HG03045 (cell line): ENCODE results near the gene EXOC6.

Experiments
- ATAC-seq: cut with Tn5 transposase; IDR thresholded peaks from one replicate; pipeline ENCODE4 v1.9.1; 2021; ENCODE audit warnings: mild to moderate bottlenecking, moderate library complexity; ENCODE audit not compliant: unreplicated experiment

EXOC6 gene

DNA sequence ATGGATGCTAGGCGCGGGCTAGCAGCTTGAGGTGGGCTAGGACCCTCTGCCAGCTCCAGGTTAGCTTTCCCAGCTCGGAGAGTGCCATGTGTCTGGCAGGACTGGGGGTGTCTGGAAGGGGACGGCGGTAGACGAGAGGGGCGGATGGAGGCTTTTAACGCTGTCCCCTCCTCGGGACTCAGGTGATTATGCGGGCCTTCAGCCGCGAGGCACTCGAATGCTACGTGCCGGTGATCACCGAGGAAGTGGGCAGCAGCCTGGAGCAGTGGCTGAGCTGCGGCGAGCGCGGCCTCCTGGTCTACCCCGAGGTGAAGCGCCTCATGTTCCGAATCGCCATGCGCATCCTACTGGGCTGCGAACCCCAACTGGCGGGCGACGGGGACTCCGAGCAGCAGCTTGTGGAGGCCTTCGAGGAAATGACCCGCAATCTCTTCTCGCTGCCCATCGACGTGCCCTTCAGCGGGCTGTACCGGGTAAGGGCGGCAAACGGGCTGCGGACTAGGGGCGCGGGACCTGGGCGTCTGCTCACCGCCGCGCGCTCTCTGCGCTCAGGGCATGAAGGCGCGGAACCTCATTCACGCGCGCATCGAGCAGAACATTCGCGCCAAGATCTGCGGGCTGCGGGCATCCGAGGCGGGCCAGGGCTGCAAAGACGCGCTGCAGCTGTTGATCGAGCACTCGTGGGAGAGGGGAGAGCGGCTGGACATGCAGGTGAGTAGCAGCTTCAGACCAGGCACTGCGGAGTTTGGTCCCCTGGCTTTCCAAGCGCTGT is 226.5 kb downstream of the EXOC6 start:
- no peak for ATAC-seq

DNA sequence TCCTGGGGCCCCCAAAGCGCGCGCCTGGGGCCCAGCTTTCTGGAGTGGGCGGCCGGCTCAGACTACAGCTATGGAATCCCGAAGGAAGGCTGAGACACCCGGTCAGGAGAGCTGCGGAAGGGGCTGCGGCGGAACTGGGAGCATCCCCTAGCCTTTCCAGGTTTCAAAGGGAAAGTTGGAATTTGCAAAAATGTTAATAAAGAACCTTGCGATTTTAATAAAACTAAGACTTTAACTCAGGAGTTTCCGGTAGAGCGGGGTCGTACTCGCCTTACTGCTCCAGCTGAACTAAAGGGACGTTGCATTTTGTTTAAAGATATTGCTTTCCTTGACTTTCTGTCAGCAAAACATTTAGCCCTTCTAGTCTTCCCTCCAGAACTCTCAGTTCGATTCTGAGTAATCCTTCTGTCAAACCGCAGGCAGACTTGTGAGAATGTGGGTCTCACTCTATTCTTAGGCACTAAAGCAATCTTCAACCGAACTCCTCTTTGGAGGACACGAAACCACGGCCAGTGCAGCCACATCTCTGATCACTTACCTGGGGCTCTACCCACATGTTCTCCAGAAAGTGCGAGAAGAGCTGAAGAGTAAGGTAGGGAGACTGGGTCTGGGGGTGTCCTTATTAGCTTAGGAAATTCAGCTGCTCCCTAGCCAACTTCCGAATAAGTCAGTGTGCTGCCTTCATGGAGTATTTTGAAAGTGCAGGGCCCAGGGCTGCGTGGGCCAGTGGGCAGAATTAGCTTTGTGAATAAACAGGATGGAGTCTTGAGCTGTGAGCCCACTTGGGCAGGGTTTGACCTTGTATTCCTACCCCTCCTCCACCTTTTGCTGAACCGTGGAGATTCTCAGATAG is 227.3 kb downstream of the EXOC6 start:
- no peak for ATAC-seq

- ATAC-seq, result no peak
Measured at GRCh38 chr10:93076871-93077270, 228.6 kb downstream of the EXOC6 start.

DNA sequence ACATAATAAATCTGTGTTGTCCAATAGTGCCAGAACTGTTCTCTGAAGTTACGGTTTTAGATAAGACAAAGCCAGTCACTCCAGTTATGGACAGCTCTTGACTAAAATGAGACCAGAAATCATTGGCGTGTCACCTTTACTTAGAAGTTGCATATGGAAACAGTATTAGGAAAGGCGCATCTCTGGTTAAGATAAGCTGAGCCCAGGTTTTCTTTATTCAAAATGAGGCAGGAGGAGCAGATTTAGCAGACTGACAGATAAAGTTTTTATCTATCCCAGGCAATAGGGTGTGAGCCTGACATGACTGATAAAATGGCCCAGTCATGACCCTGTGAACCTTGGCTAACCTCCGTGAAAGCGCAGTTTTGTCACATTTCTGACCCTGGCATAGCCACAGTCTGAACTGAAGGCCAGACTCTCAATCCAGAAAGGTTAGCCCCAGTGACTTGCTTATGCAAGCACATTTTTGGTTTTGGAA is 229.6 kb downstream of the EXOC6 start:
- no peak for ATAC-seq

DNA sequence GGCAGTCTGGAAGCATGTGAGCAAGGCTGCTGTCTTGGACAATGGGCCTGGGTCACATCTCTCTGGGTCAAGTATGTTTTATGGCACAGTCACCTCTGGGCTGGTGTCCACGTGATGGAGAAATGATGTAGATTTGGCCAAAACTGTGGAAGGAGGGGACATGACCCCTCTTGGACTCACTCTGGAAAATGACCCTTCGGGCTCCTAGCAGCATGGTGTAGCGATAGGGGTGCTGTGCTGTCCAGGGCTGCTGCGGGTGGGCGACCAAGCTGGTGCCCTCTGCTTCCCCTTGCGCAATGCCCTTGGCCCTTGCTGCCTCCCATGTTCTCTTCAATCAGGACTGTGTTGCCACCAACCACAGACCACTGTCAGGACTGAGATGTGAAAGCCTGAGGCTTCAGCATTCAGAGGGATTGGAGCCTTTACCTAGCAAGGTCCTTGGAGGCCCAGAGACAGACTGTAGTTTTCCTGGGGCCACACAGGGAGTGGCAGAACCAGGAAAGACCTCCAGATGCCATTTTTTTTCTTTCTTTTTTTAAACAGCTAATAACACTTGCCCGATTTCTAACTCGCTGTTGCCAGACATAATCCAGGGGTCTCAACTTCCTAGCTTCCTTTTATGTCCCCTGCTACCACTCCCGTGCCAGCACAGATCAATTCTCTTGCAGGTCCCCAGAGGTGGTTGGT is 231.5 kb downstream of the EXOC6 start:
- ATAC-seq, result no peak

DNA sequence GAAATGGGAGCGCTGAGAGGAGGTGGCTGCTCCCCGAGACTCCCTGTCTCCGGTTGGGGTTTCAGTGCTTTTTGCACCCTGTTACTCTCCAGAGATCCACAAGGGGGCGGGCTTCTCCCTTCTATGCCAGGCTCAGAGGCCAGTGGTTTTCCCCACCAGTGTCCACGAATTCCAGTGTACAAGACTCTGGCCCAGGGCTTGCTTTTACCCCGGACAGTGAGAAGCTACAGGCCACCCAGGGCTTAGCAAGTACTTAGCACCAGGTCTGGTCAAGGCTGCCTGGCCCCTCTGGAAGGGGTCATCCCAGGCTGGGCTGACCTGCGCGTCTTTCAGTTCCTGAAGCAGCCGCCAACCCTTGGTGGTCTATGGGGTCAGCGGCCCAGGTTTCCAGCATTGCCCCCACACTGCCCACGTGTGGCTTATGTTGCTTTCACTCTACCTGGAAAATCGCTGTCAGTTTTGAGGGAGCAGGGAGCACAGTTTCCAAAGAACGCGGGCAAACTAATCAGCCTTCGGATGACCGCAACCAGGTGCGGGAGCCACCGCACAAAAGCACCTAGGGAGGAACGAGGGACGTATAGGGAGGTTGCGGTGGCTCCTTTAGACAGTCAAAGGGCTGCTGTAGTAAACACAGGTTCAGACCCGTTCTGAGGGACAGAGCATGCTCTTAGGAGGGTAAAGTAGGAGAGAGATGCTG is 232.2 kb downstream of the EXOC6 start:
- no peak for ATAC-seq

DNA sequence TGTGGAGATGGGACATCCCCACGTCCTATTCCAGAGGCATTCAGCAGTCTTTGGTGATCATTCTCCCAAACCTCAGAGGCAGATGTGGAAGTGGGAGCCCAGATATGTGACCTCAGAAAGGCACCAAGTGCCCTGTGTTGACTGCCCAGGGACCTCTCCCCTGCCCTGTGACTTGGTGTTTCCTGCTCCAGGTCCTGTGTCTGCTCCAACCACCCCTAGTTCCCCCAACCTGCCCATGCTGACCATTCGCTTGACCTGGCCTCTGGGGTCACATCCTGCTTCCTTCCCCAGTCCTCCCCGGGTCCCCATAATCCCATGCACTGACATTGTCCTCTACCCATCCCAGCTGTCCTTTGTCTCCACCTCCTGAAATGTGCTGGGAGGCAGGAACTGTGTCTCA is 233.0 kb downstream of the EXOC6 start:
- no peak for ATAC-seq

DNA sequence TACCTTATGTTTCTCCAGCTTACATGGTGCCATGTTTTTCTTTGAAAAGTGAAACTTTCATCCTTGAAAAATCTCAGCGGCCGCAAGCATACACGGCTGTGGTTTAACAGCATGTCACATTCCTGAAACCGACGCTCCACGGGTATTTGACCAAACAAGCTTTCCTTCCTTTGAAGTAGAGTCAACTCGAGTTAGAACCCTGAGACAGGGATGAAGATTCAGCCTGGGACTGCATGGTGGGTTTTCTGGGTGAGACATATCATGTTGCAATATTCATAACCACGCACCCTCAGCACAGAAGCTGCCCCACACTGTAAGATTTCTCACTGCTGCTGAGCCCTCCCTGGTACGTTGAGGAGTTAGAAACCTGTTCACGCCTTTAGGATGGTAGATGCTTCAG is 233.5 kb downstream of the EXOC6 start:
- no peak for ATAC-seq

DNA sequence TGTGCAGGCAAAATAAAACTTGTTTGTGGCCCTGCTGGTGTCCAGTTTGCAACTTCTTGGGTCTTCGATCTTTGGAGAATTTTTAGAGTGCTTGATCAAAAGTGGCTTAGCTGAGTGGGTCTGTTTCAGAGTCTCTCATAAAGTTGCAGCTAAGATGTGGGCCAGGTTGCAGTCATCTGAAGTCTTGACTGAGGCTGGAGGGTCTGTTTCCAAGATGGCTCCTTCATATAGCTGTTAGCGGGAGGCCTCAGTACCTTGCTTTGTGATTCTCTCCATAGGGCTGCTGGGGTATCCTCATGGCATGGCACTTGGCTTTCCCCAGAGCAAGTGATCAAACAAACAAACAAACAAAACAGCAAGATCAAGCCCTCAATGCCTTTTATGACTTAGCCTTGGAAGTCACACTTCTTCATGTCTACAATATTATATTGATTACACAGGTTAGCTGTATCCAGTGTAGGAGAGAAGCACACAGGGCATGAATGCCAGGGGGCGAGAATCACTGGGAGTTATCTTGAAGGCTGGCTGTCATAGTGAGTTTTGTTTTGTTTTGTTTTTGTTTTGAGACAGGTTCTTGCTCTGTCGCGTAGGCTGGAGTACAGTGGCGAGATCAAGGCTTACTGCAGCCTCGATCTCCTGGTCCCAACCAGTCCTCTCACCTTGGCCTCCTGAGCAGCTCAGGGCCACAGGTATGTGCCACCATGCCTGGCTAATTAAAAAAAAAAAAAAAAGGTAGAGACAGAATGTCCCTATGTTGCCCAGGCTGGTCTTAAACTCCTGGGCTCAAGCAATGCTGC is 235.6 kb downstream of the EXOC6 start:
- no peak for ATAC-seq

- no peak for ATAC-seq
Measured at GRCh38 chr10:93085272-93085859, 237.0 kb downstream of the EXOC6 start.

DNA sequence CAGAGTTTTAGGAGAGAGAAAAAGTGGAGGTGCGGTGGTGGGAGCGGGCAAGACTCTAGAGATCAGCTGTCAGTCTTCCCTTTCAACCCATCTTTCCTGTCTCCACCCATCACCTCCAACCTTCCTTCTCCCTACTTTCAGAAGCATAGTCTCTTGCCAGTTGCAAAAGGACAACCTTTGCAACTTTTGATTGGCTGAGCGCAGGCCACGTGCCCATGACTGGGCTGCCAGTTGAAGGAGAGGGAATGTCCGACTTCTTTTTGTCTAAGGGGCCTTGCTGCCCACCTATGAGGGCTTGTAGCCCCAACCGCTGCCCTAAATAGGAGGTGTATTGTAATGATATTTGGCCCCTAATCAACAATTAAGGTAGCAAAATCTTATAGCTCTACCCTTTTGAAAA is 238.0 kb downstream of the EXOC6 start:
- no peak for ATAC-seq

GRCh38 chr10:93087846-93088245 is 239.5 kb downstream of the EXOC6 start:
- no peak for ATAC-seq

DNA sequence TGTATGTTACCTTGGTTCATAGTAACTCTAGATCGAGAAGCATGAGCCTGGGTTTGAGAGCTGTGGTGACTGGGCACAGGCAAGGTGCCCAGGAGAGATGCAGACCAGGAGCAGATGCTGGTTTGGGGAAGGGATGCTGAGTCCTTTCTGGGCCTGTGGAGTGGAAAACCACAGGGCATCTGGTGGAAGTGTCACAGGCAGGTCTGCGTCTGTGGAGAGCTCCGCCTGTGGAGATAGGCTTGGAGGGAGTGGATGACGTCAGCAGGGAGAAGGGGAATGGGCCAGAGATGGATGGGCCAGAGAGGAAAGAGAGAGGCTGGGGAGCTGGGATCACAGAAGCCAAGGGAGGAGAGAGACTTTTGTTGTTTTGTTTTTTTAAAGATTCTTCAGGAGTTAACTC is 240.1 kb downstream of the EXOC6 start:
- ATAC-seq, result no peak

DNA sequence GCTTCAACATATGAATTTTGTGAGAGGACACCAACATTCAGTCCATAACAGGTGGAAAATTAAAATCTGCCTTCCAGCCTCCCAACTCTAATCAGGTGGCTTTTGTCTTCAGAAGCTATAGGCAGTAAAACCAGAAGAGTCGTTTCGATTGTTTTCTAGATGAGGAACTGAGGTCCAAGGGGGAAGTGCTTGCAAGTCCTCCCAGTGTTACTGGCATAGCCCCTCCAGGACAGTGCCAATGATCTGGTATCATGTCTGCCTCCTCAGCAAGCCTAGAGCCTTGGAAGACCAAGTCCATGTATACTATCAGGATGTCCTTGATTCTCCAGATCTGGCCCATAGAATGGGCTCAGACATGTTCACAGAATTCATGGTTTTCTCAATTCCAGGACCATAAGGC is 242.3 kb downstream of the EXOC6 start:
- ATAC-seq, result no peak

GRCh38 chr10:93091960-93092359 is 243.6 kb downstream of the EXOC6 start:
- no peak for ATAC-seq

GRCh38 chr10:93095225-93095624 is 246.9 kb downstream of the EXOC6 start:
- no peak for ATAC-seq

DNA sequence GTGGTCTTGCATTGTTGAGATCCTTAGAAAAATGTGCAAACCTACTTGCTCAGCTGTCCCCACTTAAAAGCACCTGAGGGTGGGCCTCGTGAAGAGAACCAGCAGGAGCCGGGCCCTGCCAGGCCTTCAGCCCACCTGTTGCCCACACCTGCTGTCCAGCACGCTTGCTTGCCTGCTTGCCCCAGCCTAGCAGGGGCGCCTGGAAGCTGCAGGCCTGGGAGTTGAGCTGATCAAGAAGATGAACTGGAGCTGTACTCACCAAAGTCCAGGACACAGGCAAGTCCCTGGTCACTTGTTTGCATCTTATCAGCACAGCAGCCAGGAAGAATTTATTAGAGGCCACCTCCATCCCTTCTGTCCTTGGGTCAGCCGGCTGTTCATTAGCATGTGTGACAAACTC is 248.6 kb downstream of the EXOC6 start:
- no peak for ATAC-seq

- no peak for ATAC-seq
Measured at GRCh38 chr10:93097386-93097785, 249.1 kb downstream of the EXOC6 start.

DNA sequence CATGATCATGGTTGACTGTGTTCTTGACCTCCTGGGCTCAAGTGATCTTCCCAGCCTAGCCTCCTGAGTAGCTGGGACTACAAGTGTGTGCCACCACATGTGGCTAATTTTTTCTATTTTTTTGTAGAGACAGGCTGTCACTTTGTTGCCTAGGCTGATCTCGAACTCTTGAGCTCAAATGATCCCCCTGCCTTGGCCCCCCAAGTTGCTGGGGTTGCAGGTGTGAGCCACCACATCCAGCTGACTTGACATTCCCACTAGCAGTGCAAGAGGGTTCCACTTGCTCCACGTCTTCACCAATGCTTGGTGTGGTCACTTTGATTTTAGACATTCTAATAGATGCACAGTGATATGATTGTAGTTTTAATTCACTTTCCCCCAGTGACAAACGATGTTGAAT is 250.5 kb downstream of the EXOC6 start:
- no peak for ATAC-seq

- ATAC-seq, result no peak
Measured at GRCh38 chr10:93099670-93100069, 251.3 kb downstream of the EXOC6 start.
